GM12878 (cell line): ENCODE data around the gene PDE11A. TPM values are rescaled to one million over a fixed set of nuclear protein-coding genes. Genes with fewer than 3 reads are reported as not detected.

Source experiments
- ATF7 ChIP-seq: fragments of 450-650 bp; IDR thresholded peaks from 2 replicates; pipeline ENCODE4 v1.6.1; 2016; ENCODE audit warnings: low read depth, mild to moderate bottlenecking
- BRCA1 ChIP-seq: IDR thresholded peaks from 2 replicates; pipeline ENCODE4 v1.6.1; 2011; ENCODE audit warnings: low read depth, low read length, improper control_type of control experiment
- CBX3 ChIP-seq: fragments of 200-600 bp; sonication (generic); IDR thresholded peaks from 2 replicates; pipeline ENCODE4 v1.6.1; 2016; ENCODE audit warnings: low read depth, borderline replicate concordance
- CEBPB ChIP-seq, 2 experiments: fragments of 150-350 bp in 1 of 2; IDR thresholded peaks; 2 replicates each; pipeline ENCODE4 v1.6.1; 2012 to 2014; ENCODE audit warnings: low read depth in 2 of 2, low read length in 2 of 2, borderline replicate concordance in 1 of 2, inconsistent platforms in 1 of 2
- DPF2 ChIP-seq: fragments of 450-650 bp; IDR thresholded peaks from 2 replicates; pipeline ENCODE4 v1.6.1; 2017; ENCODE audit warnings: mild to moderate bottlenecking
- EGR1 ChIP-seq, 2 experiments: IDR thresholded peaks; 1 replicate in 1 of 2; 2 replicates in 1 of 2; pipeline ENCODE4 v1.6.1; 2011 to 2012; ENCODE audit warnings: low read depth in 2 of 2, low read length in 2 of 2, borderline replicate concordance in 1 of 2, mild to moderate bottlenecking in 1 of 2, moderate library complexity in 1 of 2
- IRF5 ChIP-seq: fragments of 450-650 bp; IDR thresholded peaks from 2 replicates; pipeline ENCODE4 v1.6.1; 2017; ENCODE audit warnings: borderline replicate concordance
- KLF5 ChIP-seq: fragments of 450-650 bp; IDR thresholded peaks from 2 replicates; pipeline ENCODE4 v1.6.1; 2014; ENCODE audit warnings: mild to moderate bottlenecking; ENCODE audit not compliant: partially characterized antibody
- NR2C1 ChIP-seq: fragments of 450-650 bp; IDR thresholded peaks from 2 replicates; pipeline ENCODE4 v1.6.1; 2017; ENCODE audit warnings: antibody characterized with exemption, mild to moderate bottlenecking, moderate library complexity
- RAD21 ChIP-seq: IDR thresholded peaks from 2 replicates; pipeline ENCODE4 v1.6.1; 2011; ENCODE audit warnings: mild to moderate bottlenecking, low read depth, low read length, moderate library complexity; ENCODE audit not compliant: insufficient read depth
- SP1 ChIP-seq: IDR thresholded peaks from one replicate; pipeline ENCODE4 v1.6.1; 2011; ENCODE audit warnings: low read depth, low read length
- TCF12 ChIP-seq: IDR thresholded peaks from 2 replicates; pipeline ENCODE4 v1.6.1; 2011; ENCODE audit warnings: low read depth, mild to moderate bottlenecking, low read length
- ZBTB4 ChIP-seq: fragments of 450-650 bp; formaldehyde crosslinking; IDR thresholded peaks from 2 replicates; pipeline ENCODE4 v1.4.0; 2022; ENCODE audit warnings: mild to moderate bottlenecking, moderate library complexity
- polyA plus RNA-seq, 11 experiments: library from polyadenylated mRNA; depleted of rRNA in 4 of 11; unstranded in 6 of 11; stranded (reverse) in 5 of 11; fragments of >200 nt; fragmentation: Nextera tagmentation in 4 of 11; fragmentation: Illumina TruSeq in 1 of 11; extraction: Ambion mirVana in 4 of 11; extraction: Trizol in 1 of 11; gene quantifications; 1 replicate in 1 of 11; 2 replicates in 10 of 11; pipeline versions ENCODE4 v1.2.1 to v1.2.3, GENCODE V29; 2011 to 2016; ENCODE audit warnings: inconsistent platforms in 2 of 11, missing spikeins in 2 of 11, low read depth in 1 of 11
- total RNA-seq, 4 experiments: library from RNA; depleted of rRNA in 3 of 4; stranded (reverse); fragments of >200 nt in 3 of 4; fragmentation: Illumina TruSeq in 1 of 4; extraction: Trizol in 1 of 4; gene quantifications; 2 replicates each; pipeline versions ENCODE4 v1.2.1 to v1.2.3, GENCODE V29; 2013 to 2021
- TF ChIP-seq, protein P1 (sequence below): fragments of 450-650 bp; IDR thresholded peaks from 2 replicates; pipeline ENCODE4 v1.6.1; 2017; ENCODE audit warnings: mild to moderate bottlenecking, moderate library complexity
- TF ChIP-seq, protein P2 (sequence below): fragments of 450-650 bp; conservative IDR thresholded peaks from 2 replicates; pipeline ENCODE4 v1.6.1; 2017; ENCODE audit warnings: mild to moderate bottlenecking, moderate library complexity

The PDE11A gene
- total and polyA plus RNA-seq, 10 of the 15 experiments (the other 5 are each of a cell fraction or from before 2014, with no cell fraction given) = 0.01 to 0.17 (median 0.06) TPM; not detected in 5

DNA sequence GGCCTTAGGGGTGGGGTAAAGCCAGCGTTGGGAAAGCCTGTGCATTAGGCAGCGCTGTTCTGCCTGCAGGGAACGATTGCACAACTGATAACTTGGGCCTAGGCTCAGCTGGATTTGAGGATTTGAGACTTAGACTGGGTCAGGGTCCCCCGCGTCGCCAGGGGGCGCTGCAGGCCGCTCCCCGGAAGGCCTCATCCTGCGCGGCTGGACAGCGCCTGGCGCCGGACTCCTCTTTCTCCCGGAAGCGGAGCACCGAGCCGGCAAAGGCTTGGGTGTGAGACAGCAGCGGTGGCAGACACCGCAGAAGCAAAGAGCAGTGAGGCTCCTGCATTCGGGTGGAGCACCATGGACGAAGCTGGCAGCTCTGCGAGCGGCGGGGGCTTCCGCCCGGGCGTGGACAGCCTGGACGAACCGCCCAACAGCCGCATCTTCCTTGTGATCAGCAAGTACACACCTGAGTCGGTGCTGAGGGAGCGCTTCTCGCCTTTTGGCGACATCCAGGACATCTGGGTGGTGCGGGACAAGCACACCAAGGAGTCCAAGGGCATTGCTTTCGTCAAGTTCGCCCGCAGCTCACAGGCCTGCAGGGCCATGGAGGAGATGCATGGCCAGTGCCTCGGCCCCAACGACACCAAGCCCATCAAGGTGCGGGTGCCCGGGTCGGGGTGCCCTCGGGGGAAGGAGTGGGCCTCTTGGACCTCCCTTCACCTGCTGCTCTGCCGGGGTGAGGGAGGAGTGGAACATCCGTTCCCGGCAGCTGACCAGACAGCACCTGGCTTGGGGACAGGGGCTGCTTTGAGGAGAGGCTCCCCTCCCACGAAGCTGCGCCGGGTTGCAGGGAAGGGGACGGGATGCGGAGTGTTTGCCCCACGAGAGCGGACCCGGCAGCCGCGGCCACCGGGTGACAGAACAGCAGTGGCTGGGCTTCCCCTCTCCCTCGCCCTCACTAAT is 39.9 kb upstream of the PDE11A start, which contains the start of gene RBM45 (continued):
- TF ChIP-seq ZBTB4 (CRISPR knock-in tag) = no peak
- TF ChIP-seq, protein P1, sequence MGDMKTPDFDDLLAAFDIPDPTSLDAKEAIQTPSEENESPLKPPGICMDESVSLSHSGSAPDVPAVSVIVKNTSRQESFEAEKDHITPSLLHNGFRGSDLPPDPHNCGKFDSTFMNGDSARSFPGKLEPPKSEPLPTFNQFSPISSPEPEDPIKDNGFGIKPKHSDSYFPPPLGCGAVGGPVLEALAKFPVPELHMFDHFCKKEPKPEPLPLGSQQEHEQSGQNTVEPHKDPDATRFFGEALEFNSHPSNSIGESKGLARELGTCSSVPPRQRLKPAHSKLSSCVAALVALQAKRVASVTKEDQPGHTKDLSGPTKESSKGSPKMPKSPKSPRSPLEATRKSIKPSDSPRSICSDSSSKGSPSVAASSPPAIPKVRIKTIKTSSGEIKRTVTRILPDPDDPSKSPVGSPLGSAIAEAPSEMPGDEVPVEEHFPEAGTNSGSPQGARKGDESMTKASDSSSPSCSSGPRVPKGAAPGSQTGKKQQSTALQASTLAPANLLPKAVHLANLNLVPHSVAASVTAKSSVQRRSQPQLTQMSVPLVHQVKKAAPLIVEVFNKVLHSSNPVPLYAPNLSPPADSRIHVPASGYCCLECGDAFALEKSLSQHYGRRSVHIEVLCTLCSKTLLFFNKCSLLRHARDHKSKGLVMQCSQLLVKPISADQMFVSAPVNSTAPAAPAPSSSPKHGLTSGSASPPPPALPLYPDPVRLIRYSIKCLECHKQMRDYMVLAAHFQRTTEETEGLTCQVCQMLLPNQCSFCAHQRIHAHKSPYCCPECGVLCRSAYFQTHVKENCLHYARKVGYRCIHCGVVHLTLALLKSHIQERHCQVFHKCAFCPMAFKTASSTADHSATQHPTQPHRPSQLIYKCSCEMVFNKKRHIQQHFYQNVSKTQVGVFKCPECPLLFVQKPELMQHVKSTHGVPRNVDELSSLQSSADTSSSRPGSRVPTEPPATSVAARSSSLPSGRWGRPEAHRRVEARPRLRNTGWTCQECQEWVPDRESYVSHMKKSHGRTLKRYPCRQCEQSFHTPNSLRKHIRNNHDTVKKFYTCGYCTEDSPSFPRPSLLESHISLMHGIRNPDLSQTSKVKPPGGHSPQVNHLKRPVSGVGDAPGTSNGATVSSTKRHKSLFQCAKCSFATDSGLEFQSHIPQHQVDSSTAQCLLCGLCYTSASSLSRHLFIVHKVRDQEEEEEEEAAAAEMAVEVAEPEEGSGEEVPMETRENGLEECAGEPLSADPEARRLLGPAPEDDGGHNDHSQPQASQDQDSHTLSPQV = no peak
- peak in 1 of 2 experiments; percentile 58; a peak in 1 of 4 replicates for TF ChIP-seq CEBPB (IDR thresholded peaks at IDR 0.05; ENCODE audit: borderline replicate concordance in 1 of 2, low read depth in 2 of 2, low read length in 2 of 2)
- TF ChIP-seq RAD21 = peak; percentile 68
- peak in 1 of 2 experiments; percentile 68; a peak in 1 of 3 replicates for TF ChIP-seq EGR1 (IDR thresholded peaks at IDR 0.05; ENCODE audit: borderline replicate concordance in 1 of 2, low read depth in 2 of 2, low read length in 2 of 2)
- no peak for TF ChIP-seq CBX3
- TF ChIP-seq BRCA1 = 0 out of 2 replicates have a peak, but pooled peaks have one; percentile 30
- no peak for TF ChIP-seq ATF7
- no peak for TF ChIP-seq NR2C1
- TF ChIP-seq, protein P2, sequence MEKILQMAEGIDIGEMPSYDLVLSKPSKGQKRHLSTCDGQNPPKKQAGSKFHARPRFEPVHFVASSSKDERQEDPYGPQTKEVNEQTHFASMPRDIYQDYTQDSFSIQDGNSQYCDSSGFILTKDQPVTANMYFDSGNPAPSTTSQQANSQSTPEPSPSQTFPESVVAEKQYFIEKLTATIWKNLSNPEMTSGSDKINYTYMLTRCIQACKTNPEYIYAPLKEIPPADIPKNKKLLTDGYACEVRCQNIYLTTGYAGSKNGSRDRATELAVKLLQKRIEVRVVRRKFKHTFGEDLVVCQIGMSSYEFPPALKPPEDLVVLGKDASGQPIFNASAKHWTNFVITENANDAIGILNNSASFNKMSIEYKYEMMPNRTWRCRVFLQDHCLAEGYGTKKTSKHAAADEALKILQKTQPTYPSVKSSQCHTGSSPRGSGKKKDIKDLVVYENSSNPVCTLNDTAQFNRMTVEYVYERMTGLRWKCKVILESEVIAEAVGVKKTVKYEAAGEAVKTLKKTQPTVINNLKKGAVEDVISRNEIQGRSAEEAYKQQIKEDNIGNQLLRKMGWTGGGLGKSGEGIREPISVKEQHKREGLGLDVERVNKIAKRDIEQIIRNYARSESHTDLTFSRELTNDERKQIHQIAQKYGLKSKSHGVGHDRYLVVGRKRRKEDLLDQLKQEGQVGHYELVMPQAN = peak; percentile 89
- TF ChIP-seq KLF5 = no peak
- no peak for TF ChIP-seq IRF5
- 0 out of 2 replicates have a peak, but pooled peaks have one; percentile 25 for TF ChIP-seq TCF12
- 0 out of 2 replicates have a peak, but pooled peaks have one; percentile 44 for TF ChIP-seq DPF2
- no peak for TF ChIP-seq SP1
